GM19395 (cell line): ENCODE results near the gene ZBTB18.

Source experiments
- ATAC-seq: cut with Tn5 transposase; IDR thresholded peaks from one replicate; pipeline ENCODE4 v1.9.1; 2021; ENCODE audit warnings: mild to moderate bottlenecking, moderate library complexity; ENCODE audit not compliant: unreplicated experiment

Gene ZBTB18

DNA sequence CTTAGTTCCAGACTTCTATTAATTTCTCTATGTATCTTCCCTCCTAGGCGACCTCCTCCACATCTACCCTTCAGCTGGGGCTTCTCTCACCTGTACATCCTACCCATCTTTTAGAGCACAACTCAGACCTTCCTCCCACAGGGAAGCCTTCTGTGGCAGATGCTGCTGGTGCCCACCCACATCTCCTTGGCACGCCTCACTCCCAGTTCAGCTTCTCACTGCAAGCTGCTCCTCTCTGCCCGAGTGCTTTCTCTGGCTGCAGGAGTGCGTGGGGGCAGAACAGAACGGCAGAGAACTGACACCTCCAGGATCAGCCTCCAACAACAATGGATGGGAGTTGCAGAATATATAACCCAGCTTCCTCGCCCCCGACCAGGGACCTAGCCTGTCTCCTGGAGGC is 36.5 kb downstream of the ZBTB18 start:
- no peak for ATAC-seq

- ATAC-seq, result no peak
Measured at GRCh38 chr1:244088161-244088560, 37.1 kb downstream of the ZBTB18 start.

GRCh38 chr1:244089561-244089960 is 38.5 kb downstream of the ZBTB18 start:
- ATAC-seq, result no peak

GRCh38 chr1:244090645-244091044 is 39.6 kb downstream of the ZBTB18 start:
- ATAC-seq, result no peak

DNA sequence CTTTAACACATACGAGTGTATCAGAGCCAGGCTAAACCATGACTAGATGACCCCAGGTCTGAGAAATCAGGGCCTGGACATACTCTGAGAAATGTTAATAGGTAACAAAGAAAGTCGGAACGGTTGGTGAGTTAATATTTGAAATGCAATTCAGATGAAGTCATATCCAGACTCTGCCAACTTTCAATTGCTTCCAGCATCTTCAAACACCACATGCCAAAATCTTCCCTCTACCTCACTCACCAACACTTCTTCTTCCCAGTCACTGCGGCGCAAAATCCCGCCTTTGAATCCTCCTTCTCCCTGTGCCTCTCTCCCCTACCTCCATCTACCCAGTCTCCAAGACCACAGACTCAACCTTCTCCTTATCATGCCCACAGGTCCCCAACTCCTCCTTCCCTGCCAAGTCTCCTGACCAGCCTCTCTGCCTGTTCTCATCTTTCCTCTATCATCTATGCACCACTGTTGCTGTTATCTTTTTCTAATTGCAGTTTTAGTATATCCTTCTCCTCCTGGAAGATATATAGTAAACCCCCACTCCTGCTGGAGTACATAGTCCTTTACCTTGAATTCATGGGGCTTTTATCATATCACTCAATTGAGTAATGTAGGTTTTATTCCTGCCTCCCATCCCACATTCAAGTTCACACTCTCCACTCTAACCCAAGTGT is 41.3 kb downstream of the ZBTB18 start:
- no peak for ATAC-seq

- no peak for ATAC-seq
Measured at GRCh38 chr1:244092964-244093638, 42.0 kb downstream of the ZBTB18 start.

DNA sequence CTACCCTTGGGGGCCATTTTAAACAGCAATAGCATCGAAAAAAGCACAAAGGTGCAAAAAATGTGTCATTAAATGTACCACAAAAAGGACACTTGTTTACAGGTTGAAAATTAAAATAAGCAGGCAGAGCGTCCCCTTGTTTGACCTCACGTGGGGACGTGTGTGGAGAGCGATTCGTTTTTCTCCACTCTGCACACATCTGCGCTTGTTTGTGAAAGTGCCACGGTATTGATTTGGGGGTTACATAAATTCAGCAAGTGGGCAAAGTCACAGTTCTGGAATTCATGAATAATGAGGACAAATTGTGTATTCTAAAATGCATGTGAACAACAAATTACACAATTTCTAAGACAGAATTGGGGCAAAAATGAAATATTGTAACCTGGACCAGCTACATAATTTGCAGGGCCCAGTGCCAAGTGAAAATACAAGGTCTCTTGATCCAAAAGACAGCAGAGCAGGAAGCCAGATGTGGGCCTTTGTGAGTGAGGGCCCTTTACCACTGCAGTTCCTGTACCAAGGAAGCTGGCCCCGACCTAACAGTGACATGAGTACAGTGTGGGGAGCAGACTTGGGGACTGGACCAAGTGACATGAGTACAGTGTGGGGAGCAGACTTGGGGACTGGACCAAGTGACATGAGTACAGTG is 43.9 kb downstream of the ZBTB18 start:
- ATAC-seq, result no peak

- ATAC-seq, result no peak
Measured at GRCh38 chr1:244095529-244095911, 44.4 kb downstream of the ZBTB18 start.

DNA sequence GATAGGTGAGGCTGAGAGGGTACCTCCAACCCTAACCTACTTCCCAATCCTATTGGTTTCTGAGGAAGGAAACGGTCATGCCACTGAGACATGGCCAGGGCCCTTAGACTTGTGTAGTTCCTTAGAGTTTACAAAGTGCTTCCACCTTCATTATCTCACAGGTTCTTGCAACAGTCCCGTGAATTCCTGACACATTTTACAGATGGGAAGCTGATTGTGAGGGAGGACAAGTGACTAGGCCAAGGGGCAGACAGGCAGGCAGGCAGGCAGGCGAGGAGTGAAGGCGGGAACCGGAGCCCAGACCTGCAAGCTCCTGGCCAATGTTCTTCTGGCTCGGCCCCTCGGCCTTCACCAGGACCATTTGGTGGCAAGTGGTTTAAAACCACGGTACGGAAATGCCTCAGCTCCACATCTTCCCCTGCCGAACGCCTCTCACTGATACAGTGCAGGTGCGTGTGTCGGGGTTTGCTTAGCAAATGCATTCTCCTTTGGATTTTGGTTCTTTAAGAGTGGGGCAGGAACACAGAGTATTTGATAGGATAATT is 45.1 kb downstream of the ZBTB18 start:
- ATAC-seq, result no peak

GRCh38 chr1:244096691-244097090 is 45.6 kb downstream of the ZBTB18 start:
- ATAC-seq, result no peak

GRCh38 chr1:244097523-244098405 is 46.7 kb downstream of the ZBTB18 start:
- no peak for ATAC-seq

DNA sequence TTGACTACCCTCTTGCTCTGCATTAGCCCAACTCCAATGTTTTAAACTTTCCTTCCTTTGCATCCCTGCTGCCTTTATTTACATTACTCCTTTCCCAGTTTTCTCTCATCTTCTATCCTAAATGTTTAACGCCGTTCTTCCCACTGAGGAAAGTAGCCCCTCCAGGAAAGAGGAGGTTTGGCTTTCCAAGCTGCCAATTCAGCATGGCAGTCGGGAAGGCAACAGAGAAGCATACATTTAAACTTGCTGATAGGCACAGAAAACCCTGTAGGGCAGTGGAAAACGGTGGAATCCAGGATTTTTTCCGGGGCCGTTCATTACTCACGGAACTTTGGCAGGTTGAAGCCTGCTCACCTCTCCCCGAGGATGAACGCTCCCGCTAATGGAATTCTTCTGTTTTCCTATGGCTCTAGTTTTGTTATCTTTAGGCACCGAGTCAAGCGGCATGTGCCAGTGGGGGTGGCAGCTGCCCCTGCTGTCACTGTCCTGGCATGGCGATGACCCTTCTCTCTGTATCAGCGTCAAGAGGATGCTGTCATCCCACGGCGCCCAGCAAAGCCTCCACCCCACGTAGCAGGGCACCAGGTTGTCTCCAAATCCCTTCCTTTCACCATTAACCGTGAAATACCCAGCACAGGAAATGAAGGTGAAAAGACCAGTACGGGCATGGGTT is 48.3 kb downstream of the ZBTB18 start:
- no peak for ATAC-seq

DNA sequence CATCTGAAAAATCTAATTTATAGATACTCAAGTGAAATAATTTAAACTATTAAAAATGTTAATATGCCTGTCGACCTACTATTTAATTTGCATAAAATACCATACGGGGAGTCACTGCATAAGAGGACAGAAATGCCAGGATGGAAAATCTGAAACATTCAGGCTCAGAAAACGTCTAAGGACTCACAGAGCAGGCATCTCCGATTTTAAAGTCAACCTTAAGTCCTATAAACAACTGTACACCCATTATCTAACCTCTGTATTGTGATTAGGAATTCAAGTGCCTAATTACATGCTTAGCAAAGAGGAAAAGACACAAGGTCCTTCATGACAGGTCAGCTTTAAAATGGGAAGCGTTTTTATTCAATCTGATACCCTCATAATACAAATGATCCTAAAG is 49.2 kb downstream of the ZBTB18 start:
- ATAC-seq, result no peak

GRCh38 chr1:244100704-244101453 is 49.8 kb downstream of the ZBTB18 start:
- no peak for ATAC-seq

GRCh38 chr1:244102046-244102445 is 51.0 kb downstream of the ZBTB18 start:
- no peak for ATAC-seq

GRCh38 chr1:244102468-244102867 is 51.4 kb downstream of the ZBTB18 start:
- no peak for ATAC-seq

DNA sequence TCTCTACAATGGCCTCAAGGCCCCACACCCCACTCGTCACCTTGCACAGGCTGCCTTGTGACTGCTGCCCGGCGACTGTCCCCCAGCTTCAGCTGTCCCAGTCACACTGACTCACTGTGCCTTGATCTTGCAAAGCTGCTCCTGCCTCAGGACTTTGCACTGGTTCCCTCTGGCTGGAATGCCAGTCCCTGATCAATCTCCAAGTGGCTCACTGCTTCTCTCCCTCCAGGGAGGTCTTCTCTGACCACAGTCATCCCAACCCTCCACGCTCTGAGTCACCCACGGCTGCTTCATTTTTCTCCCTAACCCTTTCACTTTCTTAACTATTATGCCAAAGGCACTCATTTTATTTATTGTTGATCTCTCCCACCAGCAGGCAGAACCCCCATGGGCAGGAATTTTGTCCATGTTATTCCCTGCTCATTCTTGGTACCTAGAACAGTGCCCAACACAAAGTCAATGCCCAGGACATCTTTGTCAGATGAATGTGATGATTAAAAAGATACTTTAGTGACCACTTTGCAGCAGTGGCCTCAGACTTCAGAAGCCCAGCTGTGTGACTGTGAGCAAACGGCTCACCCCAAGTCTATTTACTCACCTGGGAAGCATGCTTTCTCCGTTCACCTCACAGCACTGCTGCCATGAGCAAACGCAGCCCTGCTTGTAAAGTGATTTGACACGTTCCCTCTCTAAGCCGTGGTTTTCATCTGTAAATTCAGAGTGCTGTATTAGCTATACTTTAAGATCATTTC is 53.4 kb downstream of the ZBTB18 start:
- ATAC-seq, result no peak

DNA sequence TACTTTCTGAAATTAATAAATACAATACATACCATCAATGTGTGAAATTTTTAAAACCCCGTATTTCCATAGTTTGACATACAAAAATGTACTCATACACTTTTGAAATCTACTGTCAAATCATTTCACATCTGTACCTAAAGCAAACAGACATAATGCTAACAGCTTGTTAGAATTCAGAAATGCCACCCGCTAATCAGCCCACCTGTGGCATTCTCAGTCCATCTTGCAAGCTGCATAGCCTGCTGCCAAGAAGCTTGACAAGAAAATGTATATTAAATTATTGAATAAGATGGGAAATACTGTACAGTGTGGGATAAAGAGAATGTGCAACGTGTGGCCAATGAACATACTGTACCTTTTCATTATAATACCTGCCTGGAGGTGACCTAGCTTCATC is 55.1 kb downstream of the ZBTB18 start:
- ATAC-seq, result no peak
